Stimulated activated CD8-positive, alpha-beta memory T cell treated with anti-CD3 and anti-CD28 coated beads, Interleukin-12 subunit alpha, Interleukin-12 subunit beta, amount 100 ng/mL, for 4 hours (primary cell): ENCODE measurements around the gene GKN2.
"Not testable (repeated sequence)": the region's sequence is repeated elsewhere in the genome, so short reads cannot be mapped to it uniquely, and the experiment has no call there.

ENCODE experiments used
- DNase-seq: peaks from one replicate; pipeline ENCODE4 v3.0.0-alpha.2; 2020; ENCODE audit warnings: low read depth

GKN2 gene

GRCh38 chr2:68959001-68959400, 6.3 kb upstream of the GKN2 start:
- no peak for DNase-seq

- not testable (repeated sequence) for DNase-seq
Observed at GRCh38 chr2:68955432-68955831, 2.7 kb upstream of the GKN2 start.

DNA sequence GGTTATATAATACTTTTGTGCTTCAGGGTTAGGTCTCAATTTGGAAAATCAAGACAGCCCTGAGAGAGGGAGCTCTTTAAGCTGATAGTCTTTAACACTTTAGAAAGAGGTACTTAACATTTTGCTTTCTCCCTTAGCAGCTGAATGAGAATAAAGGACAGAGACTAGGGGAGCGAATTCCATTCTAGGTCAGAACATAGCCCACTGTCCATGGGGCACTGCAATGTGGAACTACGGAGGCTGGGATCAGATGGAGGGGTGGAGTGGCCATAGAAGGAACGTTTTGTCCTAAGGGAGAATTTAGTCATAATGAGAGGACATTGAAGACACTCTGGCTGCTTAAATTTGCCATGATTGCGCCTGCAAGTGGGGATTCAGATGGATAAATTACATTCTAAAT, 794 bp downstream of the GKN2 start:
- no peak for DNase-seq

- DNase-seq, result no peak
Observed at GRCh38 chr2:68948710-68949109, 4.0 kb downstream of the GKN2 start.

GRCh38 chr2:68946117-68946516, 6.6 kb downstream of the GKN2 start:
- no peak for DNase-seq

DNA sequence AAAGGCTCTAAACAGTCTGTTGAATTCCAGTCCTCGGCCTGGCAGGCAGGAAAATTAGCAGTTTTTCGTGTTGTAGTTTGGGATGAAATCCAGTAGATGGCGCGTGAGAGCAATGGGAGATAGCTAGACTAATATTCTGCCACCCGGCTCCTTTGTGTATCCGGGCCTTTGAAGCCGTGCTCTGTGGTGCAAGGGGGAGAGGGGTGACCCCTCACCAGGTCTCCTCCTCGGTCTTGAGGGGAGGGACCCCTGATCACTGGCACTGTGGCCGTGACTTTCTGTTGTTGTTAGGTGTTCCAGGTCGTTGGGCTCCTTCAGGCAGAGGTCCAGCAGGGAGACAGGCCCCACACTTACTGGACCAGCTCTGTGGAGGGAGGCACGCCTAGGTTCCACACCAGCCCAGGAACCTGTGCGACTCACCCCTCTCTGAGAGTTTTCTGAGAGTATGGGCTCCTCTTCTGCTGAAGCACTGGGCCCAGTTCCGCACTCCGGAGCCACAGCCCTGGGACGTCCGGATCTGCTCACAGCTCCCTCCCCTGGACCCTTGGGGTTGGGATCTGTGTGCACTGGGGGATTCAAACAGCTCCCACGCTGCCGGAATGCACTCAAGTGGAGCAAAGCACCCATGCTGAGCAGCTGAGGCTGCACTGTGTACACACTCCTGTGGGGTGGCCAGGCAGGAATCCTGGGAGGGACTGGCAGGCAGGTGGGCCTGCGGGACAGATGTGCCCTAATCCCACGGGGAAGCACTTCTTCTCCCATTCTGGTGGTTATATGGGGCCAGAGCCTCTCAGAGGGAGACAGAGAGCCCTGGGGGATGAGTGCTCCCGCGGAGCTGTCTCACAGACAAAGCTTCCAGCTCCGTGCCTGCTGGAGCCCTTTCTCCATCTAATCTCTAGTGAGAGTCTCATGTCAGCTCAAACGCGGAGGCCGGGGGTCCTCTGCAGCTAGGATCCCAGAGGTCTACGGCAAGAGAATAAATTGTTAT, 8.8 kb downstream of the GKN2 start:
- DNase-seq, result no peak

DNA sequence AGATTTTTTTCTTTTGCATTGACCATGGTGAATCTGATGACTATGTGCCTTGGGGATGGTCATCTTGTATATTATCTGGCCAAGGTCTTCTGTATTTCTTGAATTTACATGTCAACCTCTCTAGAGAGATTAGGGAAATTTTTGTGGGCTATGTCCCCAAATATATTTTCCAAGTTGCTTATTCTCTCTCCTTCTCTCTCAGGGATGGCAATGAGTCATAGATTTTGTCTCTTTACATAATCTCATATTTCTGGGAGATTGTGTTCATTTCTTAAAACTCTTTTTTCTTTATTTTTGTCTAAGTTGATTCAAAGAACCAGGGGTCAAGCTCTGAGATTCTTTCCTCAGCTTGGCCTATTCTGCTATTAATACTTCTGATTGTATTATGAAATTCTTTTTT, 9.9 kb downstream of the GKN2 start:
- no peak for DNase-seq

- no peak for DNase-seq
Observed at GRCh38 chr2:68940369-68940768, 12.3 kb downstream of the GKN2 start.

GRCh38 chr2:68939962-68940361, 12.7 kb downstream of the GKN2 start:
- DNase-seq, result no peak

DNA sequence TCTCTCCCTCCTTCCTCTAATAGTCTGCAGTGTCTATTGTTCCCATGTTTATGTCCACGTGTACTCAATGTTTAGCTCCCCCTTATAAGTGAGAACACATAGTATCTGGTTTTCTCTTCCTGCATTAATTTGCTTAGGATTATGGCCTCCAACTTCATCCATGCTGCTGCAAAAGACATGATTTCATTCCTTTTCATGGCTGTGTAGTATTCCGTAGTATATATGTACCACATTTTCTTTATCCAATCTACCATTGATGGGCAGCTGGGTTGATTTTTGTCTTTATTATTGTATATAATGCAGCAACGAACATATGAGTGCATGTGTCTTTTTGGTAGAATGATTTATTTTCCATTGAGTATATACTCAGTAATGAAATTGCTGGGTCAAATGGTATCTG, 13.8 kb downstream of the GKN2 start:
- no peak for DNase-seq

DNA sequence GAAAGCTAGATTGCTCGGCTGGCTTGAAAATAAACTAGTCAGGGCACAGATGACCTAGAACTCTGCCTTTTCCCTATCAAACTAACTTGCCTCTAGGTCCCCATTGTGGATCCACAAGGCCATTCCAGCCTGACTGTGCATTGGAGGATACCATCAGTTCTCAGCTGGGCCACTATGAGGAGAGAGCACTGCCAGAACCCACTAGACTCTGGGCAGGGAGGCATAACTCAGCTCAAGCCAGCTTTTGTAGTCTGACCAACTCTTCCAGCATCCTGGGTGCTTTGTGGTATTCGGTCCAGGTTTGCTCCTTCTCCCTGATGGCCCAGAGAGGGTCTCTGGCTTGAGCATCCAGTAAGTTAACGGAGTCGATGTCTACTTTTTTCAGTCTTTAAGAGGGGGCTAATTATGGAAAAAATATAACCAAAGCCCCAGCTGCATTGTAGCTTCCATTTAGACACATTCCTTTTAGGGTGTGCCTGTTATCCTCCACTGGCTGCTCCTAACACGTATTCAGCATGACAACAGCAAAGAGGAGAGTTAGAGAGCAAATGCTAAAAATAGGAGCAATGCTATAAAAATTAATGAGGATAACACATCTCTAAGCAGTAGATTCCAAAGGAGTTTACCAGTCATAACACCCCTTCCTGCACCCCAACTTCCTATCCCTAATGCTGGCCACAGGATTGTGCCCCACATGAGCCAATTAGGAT, 15.2 kb downstream of the GKN2 start:
- no peak for DNase-seq

DNA sequence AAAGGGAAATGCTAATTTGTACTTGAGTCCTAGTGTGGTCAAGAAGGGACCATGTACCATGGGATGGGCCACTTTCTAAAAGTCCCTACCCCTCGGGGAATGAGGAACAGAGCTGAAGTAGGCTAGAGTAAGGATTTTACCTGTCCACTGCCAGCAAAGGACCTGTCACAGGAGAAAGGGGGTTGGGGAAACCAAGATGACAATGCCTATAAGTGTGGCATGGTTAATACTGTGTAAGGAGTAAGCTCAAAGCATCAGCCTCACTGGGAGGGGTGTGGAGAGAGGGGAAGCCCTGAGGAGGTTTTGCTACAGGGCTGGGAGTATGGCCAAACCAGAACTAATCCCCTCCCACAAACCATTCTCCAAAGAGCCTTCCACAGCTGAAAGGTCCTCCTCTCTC, 15.8 kb downstream of the GKN2 start:
- DNase-seq, result no peak

- no peak for DNase-seq
Observed at GRCh38 chr2:68936427-68936826, 16.3 kb downstream of the GKN2 start.

DNA sequence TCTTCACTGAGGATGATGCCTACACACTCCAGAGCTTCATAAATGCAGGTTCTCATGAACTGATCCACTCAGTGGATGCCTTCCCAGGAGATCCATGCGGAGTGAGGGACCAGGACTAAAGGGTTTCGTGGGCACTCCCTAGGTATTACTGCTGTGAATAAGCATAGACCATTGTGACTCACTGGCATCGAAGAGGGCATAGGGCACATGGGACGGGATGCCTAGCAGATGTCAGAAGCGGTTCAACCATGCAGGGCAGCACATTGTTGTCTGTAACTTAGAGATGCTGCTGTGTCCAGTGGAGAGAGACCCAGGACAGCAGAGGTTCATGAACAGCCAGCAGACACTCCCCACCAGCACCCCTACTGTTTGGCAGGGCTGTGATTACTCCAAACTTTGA, 17.2 kb downstream of the GKN2 start:
- DNase-seq, result no peak

GRCh38 chr2:68934021-68934420, 18.7 kb downstream of the GKN2 start:
- no peak for DNase-seq

- no peak for DNase-seq
Observed at GRCh38 chr2:68932402-68932801, 20.3 kb downstream of the GKN2 start.

DNA sequence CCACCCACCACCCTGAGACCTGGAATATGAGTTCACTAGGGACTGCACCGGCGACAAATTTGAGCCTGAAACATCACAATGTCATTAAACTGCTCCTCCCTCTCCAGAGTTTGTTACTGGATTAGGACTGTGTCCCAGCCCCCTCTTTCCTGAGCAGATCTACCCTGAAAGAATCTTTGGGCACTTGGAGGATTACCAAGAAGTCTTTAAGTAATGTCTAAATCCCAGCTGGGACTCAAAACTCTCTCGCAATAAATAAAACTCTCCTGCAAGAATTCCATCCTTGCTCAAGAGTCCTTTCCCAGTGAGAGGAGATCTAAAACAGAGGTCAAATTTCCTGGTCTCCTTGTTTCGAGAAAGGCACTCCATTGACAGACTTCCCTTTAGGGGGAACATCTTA, 20.9 kb downstream of the GKN2 start:
- DNase-seq, result no peak

GRCh38 chr2:68931149-68931711, 21.5 kb downstream of the GKN2 start:
- DNase-seq, result no peak

DNA sequence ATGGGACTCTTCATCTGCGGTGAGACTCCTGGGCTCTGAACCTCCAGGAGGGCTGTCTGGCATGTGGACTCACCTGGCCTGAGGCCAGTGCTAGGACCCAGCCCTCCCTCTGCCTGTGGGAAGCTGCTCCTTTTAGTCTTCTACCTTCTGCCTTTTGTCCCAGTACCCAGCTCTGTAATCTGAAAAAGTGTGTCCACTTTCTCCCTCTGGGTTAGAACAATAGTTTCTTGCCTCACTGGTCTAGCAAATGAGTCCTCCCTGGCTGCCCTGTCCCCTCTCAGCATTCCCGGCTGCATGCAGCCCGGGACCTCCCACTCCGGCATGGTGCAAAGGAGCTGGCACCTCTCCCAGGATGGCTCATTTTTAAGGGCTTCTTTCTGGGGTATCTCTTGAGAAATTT, 25.9 kb downstream of the GKN2 start:
- DNase-seq, result no peak

DNA sequence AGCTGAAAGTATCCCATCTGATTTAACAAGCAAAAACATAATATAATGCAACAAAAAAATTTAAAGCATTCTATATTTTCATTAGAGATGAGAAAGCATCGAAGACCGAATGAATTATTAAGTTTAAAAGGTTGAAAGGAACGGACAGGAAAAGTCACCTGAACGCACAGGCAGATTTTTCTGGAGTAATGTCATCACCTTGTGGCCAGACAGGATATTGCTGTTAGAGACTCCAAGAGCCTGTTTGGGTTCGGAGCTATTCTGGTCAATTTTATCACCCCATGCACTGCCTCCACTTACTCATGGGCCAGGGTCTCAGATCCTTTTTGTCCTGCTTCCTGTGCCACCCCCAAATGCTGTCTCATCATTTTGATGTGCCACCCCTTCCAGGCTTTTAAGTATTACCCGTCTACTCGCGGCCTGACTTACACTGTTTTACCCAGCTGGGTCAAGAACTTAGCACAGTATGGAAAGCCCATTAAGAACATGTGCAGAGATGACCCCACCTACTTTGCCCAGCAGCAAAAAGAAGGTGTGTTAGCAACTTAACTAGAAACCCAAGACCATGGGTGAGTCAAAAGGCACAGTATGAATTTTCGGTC, 27.3 kb downstream of the GKN2 start:
- no peak for DNase-seq

DNA sequence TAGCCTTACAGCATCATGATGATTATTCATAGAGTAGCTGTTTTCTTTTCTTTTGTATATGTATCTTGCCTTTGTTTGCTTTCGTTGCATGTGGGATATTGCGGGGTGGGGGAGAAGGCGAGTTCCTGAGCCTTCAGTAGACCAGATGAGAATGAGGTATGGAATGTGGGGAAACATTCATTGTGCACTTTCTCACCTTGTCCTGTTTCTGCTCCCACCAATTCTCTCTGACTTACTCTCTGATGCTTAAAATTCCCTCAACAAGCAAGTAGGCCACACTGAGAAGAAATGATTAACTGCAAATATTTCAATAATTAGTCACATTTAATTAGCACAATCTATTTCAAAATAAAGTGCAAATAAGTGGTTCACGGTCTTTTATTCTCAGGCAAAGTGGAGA, 31.0 kb downstream of the GKN2 start:
- DNase-seq, result no peak

DNA sequence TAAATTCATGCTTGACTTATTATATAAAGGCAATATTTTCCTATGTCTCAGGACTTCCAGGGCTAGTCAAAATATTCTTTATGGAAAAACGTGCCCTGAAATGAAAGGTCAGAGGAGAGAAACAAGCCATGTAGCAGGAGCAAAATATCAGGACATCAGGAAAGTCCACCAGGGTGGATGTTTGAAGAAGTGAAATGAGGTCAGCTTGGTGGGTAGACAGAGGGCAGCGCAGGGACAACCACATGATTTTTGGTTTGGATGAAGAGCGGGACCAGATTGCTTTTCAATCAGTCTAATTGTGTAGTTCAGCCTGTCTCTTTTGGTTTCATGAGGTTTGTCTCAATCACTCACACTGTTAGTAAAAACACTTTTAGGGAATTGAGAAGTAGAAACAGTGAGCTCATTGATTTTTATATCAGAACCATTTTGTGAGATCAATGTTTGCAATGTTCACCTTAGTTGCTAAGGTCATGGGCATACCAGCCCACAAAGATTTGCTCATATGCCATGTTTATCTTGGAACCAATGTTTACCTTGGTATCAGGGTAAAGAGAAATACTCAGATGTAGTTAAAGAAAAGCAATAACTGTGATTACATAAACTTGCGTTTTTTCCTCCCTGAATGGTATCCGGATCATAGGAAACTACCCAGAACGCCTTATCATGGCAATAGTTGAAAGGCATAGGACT, 32.1 kb downstream of the GKN2 start:
- DNase-seq, result no peak
